B cell (primary cell): ENCODE data around the gene HAUS7. TPM values are rescaled to one million over a fixed set of nuclear protein-coding genes. Genes with fewer than 3 reads are reported as not detected.

ENCODE experiments used
- ATAC-seq: fragments of 200-7000 bp; cut with Tn5 transposase; one replicate; pipeline ENCODE4 v1.10.0; 2021; ENCODE audit warnings: low read depth, mild to moderate bottlenecking, moderate number of reproducible peaks, moderate library complexity
- CTCF ChIA-PET: fragments of 350-600 bp; sonication (Branson Sonifier 250); formaldehyde crosslinking; loops from one replicate; lab custom pipeline; 2021; ENCODE audit warnings: antibody characterized with exemption, inconsistent platforms; lab: Charles Lee
- POLR2A ChIA-PET: fragments of 350-600 bp; sonication (Branson Sonifier 250); formaldehyde crosslinking; loops from one replicate; lab custom pipeline; 2021; ENCODE audit warnings: antibody characterized with exemption; lab: Charles Lee
- DNase-seq: peaks from one replicate; pipeline ENCODE4 v3.0.0; 2013
- H2AFZ ChIP-seq: 2 replicates; pipeline ENCODE4 v1.6.1; 2012; ENCODE audit warnings: mild to moderate bottlenecking, low read depth, low read length; ENCODE audit not compliant: insufficient read depth, poor library complexity, severe bottlenecking
- H3K27ac ChIP-seq, 2 donors: 1 replicate in 1 of 2; 2 replicates in 1 of 2; pipeline ENCODE4 v1.5.1; 2012 to 2013; ENCODE audit warnings: low read length in 2 of 2, mild to moderate bottlenecking in 2 of 2, moderate library complexity in 1 of 2
- H3K27me3 ChIP-seq, 4 experiments: fragments of 200-600 bp in 1 of 4; sonication (generic) in 1 of 4; replicated peaks in 1 of 4; 1 replicate in 2 of 4; 2 replicates in 2 of 4; pipeline versions ENCODE4 v1.6.1 to v1.7.0; 2013 to 2016; ENCODE audit warnings: low read length in 3 of 4, mild to moderate bottlenecking in 2 of 4, mixed read lengths in 1 of 4, moderate library complexity in 1 of 4; ENCODE audit not compliant: insufficient read depth in 4 of 4, control insufficient read depth in 3 of 4; ENCODE audit errors: control extremely low read depth in 1 of 4
- H3K36me3 ChIP-seq, 2 experiments: replicated peaks in 1 of 2; 1 replicate in 1 of 2; 2 replicates in 1 of 2; pipeline versions ENCODE4 v1.6.1 to v1.7.1; 2013; ENCODE audit warnings: low read length in 1 of 2; ENCODE audit not compliant: insufficient read depth in 2 of 2, control insufficient read depth in 1 of 2; ENCODE audit errors: control extremely low read depth in 1 of 2, extremely low read depth in 1 of 2
- H3K4me1 ChIP-seq, 2 donors: fragments of 200-600 bp in 1 of 2; sonication (generic) in 1 of 2; 1 replicate in 1 of 2; 2 replicates in 1 of 2; pipeline versions ENCODE4 v1.5.1 to v1.6.1; 2013 to 2017; ENCODE audit warnings: low read length in 2 of 2; ENCODE audit not compliant: control insufficient read depth in 2 of 2, insufficient read depth in 2 of 2
- H3K4me2 ChIP-seq: replicated peaks from 2 replicates; pipeline ENCODE3; 2012; ENCODE audit warnings: mild to moderate bottlenecking, low read depth, low read length; ENCODE audit not compliant: poor library complexity, severe bottlenecking
- H3K4me3 ChIP-seq, 5 experiments: fragments of 200-600 bp in 1 of 5; sonication (generic) in 1 of 5; 1 replicate in 3 of 5; 2 replicates in 2 of 5; pipeline versions ENCODE4 v1.5.1 to v1.7.0; 2011 to 2016; ENCODE audit warnings: low read length in 4 of 5, mild to moderate bottlenecking in 4 of 5, low read depth in 2 of 5, control low read depth in 1 of 5, moderate library complexity in 1 of 5; ENCODE audit not compliant: insufficient read depth in 1 of 5; ENCODE audit errors: control extremely low read depth in 1 of 5, extremely low read depth in 1 of 5
- H3K79me2 ChIP-seq: fragments of 200-600 bp; sonication (generic); one replicate; pipeline ENCODE4 v1.6.0; 2016; ENCODE audit warnings: low read length; ENCODE audit not compliant: control insufficient read depth, insufficient read depth
- H3K9ac ChIP-seq: fragments of 200-600 bp; sonication (generic); 2 replicates; pipeline ENCODE4 v1.6.1; 2017; ENCODE audit warnings: mild to moderate bottlenecking, low read length, moderate library complexity
- H3K9me3 ChIP-seq, 3 donors: one replicate each; pipeline versions ENCODE4 v1.6.1 to v1.7.1; 2013; ENCODE audit warnings: low read length in 2 of 3; ENCODE audit not compliant: control insufficient read depth in 2 of 3, insufficient read depth in 1 of 3; ENCODE audit errors: control extremely low read depth in 1 of 3
- H4K20me1 ChIP-seq: 2 replicates; pipeline ENCODE4 v1.6.0; 2012; ENCODE audit warnings: mild to moderate bottlenecking, low read length; ENCODE audit not compliant: insufficient read depth, control insufficient read depth, poor library complexity, severe bottlenecking
- H3K27ac Mint-ChIP-seq: one replicate; pipeline ENCODE4 v1.8.0; 2021; ENCODE audit warnings: mixed read lengths
- H3K27me3 Mint-ChIP-seq: one replicate; pipeline ENCODE4 v1.8.0; 2021; ENCODE audit warnings: mixed read lengths
- H3K4me1 Mint-ChIP-seq: one replicate; pipeline ENCODE4 v1.8.0; 2021; ENCODE audit warnings: mixed read lengths
- H3K4me3 Mint-ChIP-seq: one replicate; pipeline ENCODE4 v1.8.0; 2021; ENCODE audit warnings: mixed read lengths
- H3K9me3 Mint-ChIP-seq: one replicate; pipeline ENCODE4 v1.8.0; 2022; ENCODE audit warnings: mixed read lengths; ENCODE audit not compliant: insufficient read depth
- EZH2 ChIP-seq: IDR thresholded peaks from 2 replicates; pipeline ENCODE4 v1.6.1; 2012; ENCODE audit warnings: borderline replicate concordance, low read depth, mild to moderate bottlenecking, moderate library complexity, low read length; ENCODE audit not compliant: insufficient read depth, poor library complexity, severe bottlenecking
- WGBS: methylation state at CpG from one replicate; pipeline ENCODE4 v1.1.5; 2013; ENCODE audit warnings: missing lambda C conversion rate; ENCODE audit not compliant: insufficient coverage; 5-methylcytosine and 5-hydroxymethylcytosine counted together
- intact Hi-C: fragments of 100-400 bp; cut with micrococcal nuclease; formaldehyde crosslinking; loops from one replicate; pipeline ENCODE4 v1.10.0; 2022
- polyA plus RNA-seq: library from polyadenylated mRNA; depleted of rRNA; stranded (reverse); fragments of >200 nt; gene quantifications from 2 replicates; pipeline ENCODE4 v1.2.3, GENCODE V29; 2012
- total RNA-seq, 2 donors: library from RNA; stranded (reverse); fragments of 120-200 nt in 1 of 2; gene quantifications; 1 replicate in 1 of 2; 2 replicates in 1 of 2; pipeline versions ENCODE4 v1.2.3 to v1.2.4, GENCODE V29; 2013 to 2022
- TF ChIP-seq, protein P1 (sequence below): fragments of 200-600 bp; IDR thresholded peaks from one replicate; pipeline ENCODE4 v1.8.0; 2022; ENCODE audit warnings: antibody characterized with exemption, mild to moderate bottlenecking

HAUS7 gene
- total and polyA plus RNA-seq, 2 donors (not counting 1 experiment from before 2014, with no cell fraction given): 25.2 to 26.9 TPM

DNA sequence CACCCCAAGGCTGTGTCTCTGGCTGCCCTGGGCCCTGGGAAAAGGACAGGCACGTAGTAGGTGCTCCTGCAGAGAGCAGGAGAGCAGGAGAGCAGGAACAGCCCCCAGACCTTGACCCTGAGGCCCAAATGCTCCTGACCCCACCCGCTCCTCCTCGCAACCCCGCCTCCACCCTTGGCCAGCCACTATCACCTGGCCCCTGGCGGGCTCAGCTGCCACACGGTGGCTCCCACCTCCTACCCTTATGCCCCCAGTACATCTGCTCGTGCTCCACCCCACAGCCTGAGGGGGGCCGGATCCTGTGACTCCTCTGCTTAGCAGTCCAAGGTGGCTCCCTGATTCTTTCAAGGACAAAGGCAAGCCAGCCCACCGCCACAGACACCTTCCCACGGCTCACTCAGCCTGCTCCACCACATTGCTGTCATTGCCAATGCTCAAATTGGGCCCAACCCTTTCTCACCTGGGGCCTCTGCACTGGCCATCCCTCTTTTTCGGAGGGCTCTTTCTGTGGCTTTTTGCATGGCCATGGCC lies 5.4 kb upstream of the HAUS7 start:
- Histone ChIP-seq H3K4me2 (no peak overlapping the region), H3K27ac (no peak overlapping the region), H4K20me1 (no peaks in the 10 kb centered on the region), H3K4me3 (no peak overlapping the region), H2AFZ (no peak overlapping the region), H3K27me3 (no peaks in the 10 kb centered on the region), H3K36me3 (no peaks in the 10 kb centered on the region), H3K79me2 (no peaks in the 10 kb centered on the region), H3K9me3 (no peaks in the 10 kb centered on the region), H3K4me1 (peaks cover 0 to 15% of the 10 kb centered on the region in 2 donors), H3K9ac (no peak overlapping the region)
- no peaks in the 10 kb centered on the region for H3K9me3 Mint-ChIP-seq
- 98% methylated on average over 9 of the region's 11 CpGs for WGBS
- ATAC-seq (no peak), DNase-seq (no peak)
- no peak overlapping the region for H3K27ac Mint-ChIP-seq
- no peaks in the 10 kb centered on the region for H3K27me3 Mint-ChIP-seq
- peak overlapping the region; percentile 10 for H3K4me3 Mint-ChIP-seq
- H3K4me1 Mint-ChIP-seq: peaks cover 6% of the 10 kb centered on the region
- ChIA-PET CTCF (no interaction called here), POLR2A (no interaction called here)
- intact Hi-C loops: no loop called here
- TF ChIP-seq EZH2: no peak
- TF ChIP-seq, protein P1, sequence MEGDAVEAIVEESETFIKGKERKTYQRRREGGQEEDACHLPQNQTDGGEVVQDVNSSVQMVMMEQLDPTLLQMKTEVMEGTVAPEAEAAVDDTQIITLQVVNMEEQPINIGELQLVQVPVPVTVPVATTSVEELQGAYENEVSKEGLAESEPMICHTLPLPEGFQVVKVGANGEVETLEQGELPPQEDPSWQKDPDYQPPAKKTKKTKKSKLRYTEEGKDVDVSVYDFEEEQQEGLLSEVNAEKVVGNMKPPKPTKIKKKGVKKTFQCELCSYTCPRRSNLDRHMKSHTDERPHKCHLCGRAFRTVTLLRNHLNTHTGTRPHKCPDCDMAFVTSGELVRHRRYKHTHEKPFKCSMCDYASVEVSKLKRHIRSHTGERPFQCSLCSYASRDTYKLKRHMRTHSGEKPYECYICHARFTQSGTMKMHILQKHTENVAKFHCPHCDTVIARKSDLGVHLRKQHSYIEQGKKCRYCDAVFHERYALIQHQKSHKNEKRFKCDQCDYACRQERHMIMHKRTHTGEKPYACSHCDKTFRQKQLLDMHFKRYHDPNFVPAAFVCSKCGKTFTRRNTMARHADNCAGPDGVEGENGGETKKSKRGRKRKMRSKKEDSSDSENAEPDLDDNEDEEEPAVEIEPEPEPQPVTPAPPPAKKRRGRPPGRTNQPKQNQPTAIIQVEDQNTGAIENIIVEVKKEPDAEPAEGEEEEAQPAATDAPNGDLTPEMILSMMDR: no peak

DNA sequence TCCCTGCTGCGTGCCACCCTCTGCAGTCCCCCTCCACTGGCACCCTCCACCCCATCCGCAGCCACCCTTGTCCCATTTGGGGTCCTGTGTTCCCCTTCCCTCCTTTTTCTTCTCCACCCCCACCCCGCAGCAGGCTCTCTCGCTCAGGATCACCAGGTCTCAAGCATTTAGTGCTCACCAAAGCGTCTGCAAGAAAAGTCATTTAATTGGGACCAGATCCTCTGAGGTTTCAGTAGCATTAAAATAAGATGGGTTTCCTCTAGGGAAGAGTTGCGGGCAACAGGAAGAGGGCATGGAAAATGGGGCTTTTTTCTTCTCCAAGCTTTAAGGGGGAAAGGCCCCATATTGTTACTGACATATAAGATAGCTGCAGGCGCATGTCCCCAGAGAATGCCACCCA lies 4.9 kb upstream of the HAUS7 start:
- H3K27ac ChIP-seq: no peak overlapping the region
- peak overlapping the region in 3 of 5 experiments; percentile 43 to 52 (median 48) for H3K4me3 ChIP-seq
- Mint-ChIP-seq H3K4me1 (peaks cover 6% of the 10 kb centered on the region), H3K4me3 (peak overlapping the region; percentile 66), H3K27ac (no peak overlapping the region), H3K27me3 (no peaks in the 10 kb centered on the region), H3K9me3 (no peaks in the 10 kb centered on the region)
- no peaks in the 10 kb centered on the region for H3K9me3 ChIP-seq
- no peak overlapping the region for H3K9ac ChIP-seq
- peak overlapping the region; percentile 77 for H3K4me2 ChIP-seq
- peaks cover 0 to 15% of the 10 kb centered on the region in 2 donors for H3K4me1 ChIP-seq
- intact Hi-C loops: no loop called here
- ChIA-PET POLR2A (no interaction called here), CTCF (no interaction called here)
- H2AFZ ChIP-seq: peak overlapping the region; percentile 71
- WGBS: 100% methylated on average over 2 of the region's 7 CpGs
- TF ChIP-seq EZH2: no peak
- TF ChIP-seq, protein P1: no peak
- no peak for ATAC-seq
- no peaks in the 10 kb centered on the region for H3K36me3 ChIP-seq
- H4K20me1 ChIP-seq: no peaks in the 10 kb centered on the region
- no peaks in the 10 kb centered on the region for H3K27me3 ChIP-seq
- H3K79me2 ChIP-seq: no peaks in the 10 kb centered on the region
- no peak for DNase-seq
